Measurements from ENCODE around the gene SDC1.

Gene SDC1

GRCh38 chr2:20169796-20170703 is 54.9 kb downstream of the SDC1 start:
- DNase-seq (ENCODE audit: low read depth in 2 of 2), result no peak

GRCh38 chr2:20168727-20169696 is 55.9 kb downstream of the SDC1 start:
- DNase-seq (ENCODE audit: low read depth in 2 of 2), result no peak

- DNase-seq (ENCODE audit: low read depth in 2 of 2), result no peak
Measured at GRCh38 chr2:20168048-20168726, 56.7 kb downstream of the SDC1 start.

GRCh38 chr2:20167356-20167755 is 57.6 kb downstream of the SDC1 start:
- DNase-seq (ENCODE audit: low read depth in 2 of 2), result no peak

- DNase-seq (ENCODE audit: low read depth in 2 of 2), result no peak
Measured at GRCh38 chr2:20165677-20166509, 59.0 kb downstream of the SDC1 start.

GRCh38 chr2:20164734-20165478 is 60.0 kb downstream of the SDC1 start:
- DNase-seq (ENCODE audit: low read depth in 2 of 2), result no peak

GRCh38 chr2:20164061-20164733 is 60.7 kb downstream of the SDC1 start:
- DNase-seq (ENCODE audit: low read depth in 2 of 2), result no peak

GRCh38 chr2:20159411-20160070 is 65.4 kb downstream of the SDC1 start:
- no peak for DNase-seq (ENCODE audit: low read depth in 2 of 2)

- no peak for DNase-seq (ENCODE audit: low read depth in 2 of 2)
Measured at GRCh38 chr2:20157193-20157891, 67.6 kb downstream of the SDC1 start.

- DNase-seq (ENCODE audit: low read depth in 2 of 2), result no peak
Measured at GRCh38 chr2:20156836-20157192, 68.1 kb downstream of the SDC1 start.

GRCh38 chr2:20156076-20156759 is 68.7 kb downstream of the SDC1 start:
- no peak for DNase-seq (ENCODE audit: low read depth in 2 of 2)

- no peak for DNase-seq (ENCODE audit: low read depth in 2 of 2)
Measured at GRCh38 chr2:20153131-20153851, 71.6 kb downstream of the SDC1 start.

- no peak for DNase-seq (ENCODE audit: low read depth in 2 of 2)
Measured at GRCh38 chr2:20150806-20151571, 73.9 kb downstream of the SDC1 start.

All from stimulated activated CD8-positive, alpha-beta memory T cell treated with anti-CD3 and anti-CD28 coated beads, Interleukin-2, amount 100 ng/mL, for 48 hours (primary cell).